Spinal cord (tissue), 10 donors: ENCODE measurements around the gene BOLA2B. TPM values are rescaled to one million over a fixed set of nuclear protein-coding genes. Genes with fewer than 3 reads are reported as not detected.
"Not testable (repeated sequence)": the region's sequence is repeated elsewhere in the genome, so short reads cannot be mapped to it uniquely, and the experiment has no call there.

Source experiments
- DNase-seq, 6 donors: peaks; one replicate each; pipeline versions ENCODE4 v3.0.0 to v3.0.0-alpha.2; 2013 to 2015; ENCODE audit warnings: low spot score in 6 of 6, low read depth in 4 of 6
- H3K27ac ChIP-seq: one replicate; pipeline ENCODE4 v1.5.1; 2013; ENCODE audit warnings: low read depth, low read length, control low read depth
- H3K27me3 ChIP-seq: one replicate; pipeline ENCODE4 v1.6.1; 2013; ENCODE audit warnings: low read length; ENCODE audit not compliant: control insufficient read depth, insufficient read depth
- H3K36me3 ChIP-seq: one replicate; pipeline ENCODE4 v1.6.1; 2013; ENCODE audit warnings: low read length; ENCODE audit not compliant: control insufficient read depth, insufficient read depth
- H3K4me1 ChIP-seq: one replicate; pipeline ENCODE4 v1.6.1; 2013; ENCODE audit warnings: low read length; ENCODE audit not compliant: control insufficient read depth, insufficient read depth
- H3K4me3 ChIP-seq: one replicate; pipeline ENCODE4 v1.5.1; 2013; ENCODE audit warnings: low read depth, low read length, control low read depth
- H3K9me3 ChIP-seq: one replicate; pipeline ENCODE4 v1.6.1; 2013; ENCODE audit warnings: low read length; ENCODE audit not compliant: control insufficient read depth, insufficient read depth
- WGBS: methylation state at CpG from one replicate; pipeline ENCODE4 v1.1.5; 2013; ENCODE audit warnings: missing lambda C conversion rate; ENCODE audit not compliant: insufficient coverage; 5-methylcytosine and 5-hydroxymethylcytosine counted together
- long read RNA-seq, 4 donors: transcript quantifications; one replicate each; lab custom pipeline, GENCODE V29; 2026
- polyA plus RNA-seq, 2 donors: library from polyadenylated mRNA; unstranded; fragments of 120-200 nt; gene quantifications; one replicate each; pipeline ENCODE4 v1.2.1, GENCODE V29; 2013; ENCODE audit not compliant: insufficient read length in 2 of 2
- total RNA-seq, 2 donors: library from RNA; depleted of rRNA in 1 of 2; stranded (reverse); fragments of 120-200 nt in 1 of 2; fragments of >200 nt in 1 of 2; gene quantifications; one replicate each; pipeline versions ENCODE4 v1.2.3 to v1.2.4, GENCODE V29; 2013 to 2014
- donor health status: healthy.

BOLA2B gene
- 100 to 1,000 TPM in 1 of 2 donors, 10 to 100 TPM in 1; 10.1 to 102 TPM for total RNA-seq
- polyA plus RNA-seq, result 10 to 100 TPM; 37.8 to 45.9 TPM
- long read RNA-seq, donor 1, transcript BOLA2B-201 (3 exons, 1,012 nt), result major isoform, 14 of 22 reads
- long read RNA-seq, donor 1, transcript BOLA2B-202 (2 exons, 307 nt), result minor isoform, 6 of 22 reads
- long read RNA-seq, donor 1, partial matches to known transcripts, result 0 of 22 reads
- long read RNA-seq, donor 1, other reads (novel, unspliced or antisense), result 0 of 22 reads
- long read RNA-seq, donor 2, partial matches to known transcripts, result 0 of 7 reads
- long read RNA-seq, donor 2, other reads (novel, unspliced or antisense), result 0 of 7 reads
- long read RNA-seq, donor 3, transcript BOLA2B-201 (3 exons, 1,012 nt), result major isoform, 10 of 19 reads
- long read RNA-seq, donor 3, partial matches to known transcripts, result 0 of 19 reads
- long read RNA-seq, donor 3, other reads (novel, unspliced or antisense), result 7 of 19 reads
- long read RNA-seq, donor 4, transcript BOLA2B-201 (3 exons, 1,012 nt), result major isoform, 28 of 32 reads
- long read RNA-seq, donor 4, partial matches to known transcripts, result 0 of 32 reads
- long read RNA-seq, donor 4, other reads (novel, unspliced or antisense), result 0 of 32 reads

- not testable (repeated sequence) for H3K27me3 ChIP-seq, H3K27ac ChIP-seq, H3K36me3 ChIP-seq, H3K9me3 ChIP-seq, DNase-seq, H3K4me1 ChIP-seq
- H3K4me3 ChIP-seq, result peak within 1 kb of the TSS; percentile 20
- no CpG with 5 or more reads among the region's 34 CpGs for WGBS
Measured at GRCh38 chr16:30193615-30194014, at the start of gene BOLA2B, which contains the start of gene SLX1A. BOLA2B (minus strand) TSS chr16:30193666; CDS start chr16:30193595, 71 bp downstream. SLX1A (plus strand) TSS chr16:30193875; CDS start chr16:30194085, 210 bp downstream.

- H3K27me3 ChIP-seq, H3K4me1 ChIP-seq, H3K27ac ChIP-seq, H3K9me3 ChIP-seq, H3K4me3 ChIP-seq, H3K36me3 ChIP-seq, DNase-seq: not testable (repeated sequence)
- no CpG with 5 or more reads among the region's 5 CpGs for WGBS
Measured at GRCh38 chr16:30217082-30217481, 23.6 kb upstream of the BOLA2B start.

GRCh38 chr16:30211414-30211813, 17.9 kb upstream of the BOLA2B start:
- H3K9me3 ChIP-seq, H3K27me3 ChIP-seq, H3K27ac ChIP-seq, H3K4me1 ChIP-seq, H3K4me3 ChIP-seq, H3K36me3 ChIP-seq, DNase-seq: not testable (repeated sequence)
- WGBS, result no CpG with 5 or more reads among the region's 4 CpGs

- H3K4me3 ChIP-seq, H3K36me3 ChIP-seq, H3K27ac ChIP-seq, H3K27me3 ChIP-seq, H3K9me3 ChIP-seq, DNase-seq, H3K4me1 ChIP-seq: not testable (repeated sequence)
- no CpG with 5 or more reads among the region's 6 CpGs for WGBS
Measured at GRCh38 chr16:30209032-30209431, 15.6 kb upstream of the BOLA2B start.

GRCh38 chr16:30207063-30207704, 13.7 kb upstream of the BOLA2B start:
- not testable (repeated sequence) for H3K27ac ChIP-seq, H3K36me3 ChIP-seq, H3K4me3 ChIP-seq, DNase-seq, H3K9me3 ChIP-seq, H3K27me3 ChIP-seq, H3K4me1 ChIP-seq
- no CpG with 5 or more reads among the region's 9 CpGs for WGBS

- peak overlapping the region; percentile 29 for H3K4me3 ChIP-seq
- not testable (repeated sequence) for H3K9me3 ChIP-seq
- no CpG with 5 or more reads among the region's 33 CpGs for WGBS
Measured at GRCh38 chr16:30206252-30206651, 12.8 kb upstream of the BOLA2B start.

GRCh38 chr16:30205541-30206236, 12.2 kb upstream of the BOLA2B start:
- not testable (repeated sequence) for H3K27ac ChIP-seq, H3K27me3 ChIP-seq, DNase-seq, H3K4me1 ChIP-seq, H3K36me3 ChIP-seq, H3K9me3 ChIP-seq
- 0% methylated on average over 6 of the region's 52 CpGs for WGBS
- H3K4me3 ChIP-seq, result peak overlapping the region; percentile 29

More at GRCh38 chr16:30206252-30206651, 12.8 kb upstream of the BOLA2B start:
- H3K27me3 ChIP-seq, H3K4me1 ChIP-seq, H3K36me3 ChIP-seq, H3K27ac ChIP-seq, DNase-seq: not testable (repeated sequence)

GRCh38 chr16:30199608-30200343, 6.3 kb upstream of the BOLA2B start:
- not testable (repeated sequence) for H3K36me3 ChIP-seq, H3K27ac ChIP-seq, H3K9me3 ChIP-seq, DNase-seq, H3K4me1 ChIP-seq, H3K27me3 ChIP-seq, H3K4me3 ChIP-seq
- WGBS, result no CpG with 5 or more reads among the region's 15 CpGs

- no CpG with 5 or more reads among the region's 3 CpGs for WGBS
- DNase-seq, H3K9me3 ChIP-seq, H3K27ac ChIP-seq, H3K4me1 ChIP-seq, H3K36me3 ChIP-seq, H3K27me3 ChIP-seq, H3K4me3 ChIP-seq: not testable (repeated sequence)
Measured at GRCh38 chr16:30199049-30199448, 5.6 kb upstream of the BOLA2B start, which contains the start of gene SULT1A3. SULT1A3 (plus strand) TSS chr16:30199255; CDS start chr16:30200729, 1,474 bp downstream.
